GM23248 (cell line): ENCODE data around the gene HPGD. TPM values are rescaled to one million over a fixed set of nuclear protein-coding genes. Genes with fewer than 3 reads are reported as not detected.

Experiments
- DNase-seq: peaks from one replicate; pipeline ENCODE4 v3.0.0-alpha.2; 2015
- H2AFZ ChIP-seq: fragments of 200-600 bp; sonication (generic); 2 replicates; pipeline ENCODE4 v1.6.1; 2016; ENCODE audit warnings: antibody characterized with exemption
- H3F3A ChIP-seq: fragments of 200-600 bp; sonication (generic); 2 replicates; pipeline ENCODE4 v1.6.1; 2016; ENCODE audit warnings: mild to moderate bottlenecking, antibody characterized with exemption, mixed run types; ENCODE audit not compliant: insufficient read depth
- H3K27ac ChIP-seq: fragments of 200-600 bp; sonication (generic); 2 replicates; pipeline ENCODE4 v1.5.1; 2016; ENCODE audit warnings: mild to moderate bottlenecking
- H3K27me3 ChIP-seq: fragments of 200-600 bp; sonication (generic); replicated peaks from 2 replicates; pipeline ENCODE4 v1.6.1; 2016; ENCODE audit warnings: mild to moderate bottlenecking; ENCODE audit not compliant: insufficient read depth
- H3K36me3 ChIP-seq: fragments of 200-600 bp; sonication (generic); 2 replicates; pipeline ENCODE4 v1.6.1; 2016; ENCODE audit warnings: low read depth, mild to moderate bottlenecking
- H3K4me1 ChIP-seq: fragments of 200-600 bp; sonication (generic); 2 replicates; pipeline ENCODE4 v1.6.1; 2016; ENCODE audit warnings: mild to moderate bottlenecking; ENCODE audit not compliant: insufficient read depth
- H3K4me2 ChIP-seq: fragments of 200-600 bp; sonication (generic); one replicate; pipeline ENCODE4 v1.6.1; 2016; ENCODE audit warnings: mild to moderate bottlenecking; ENCODE audit not compliant: unreplicated experiment
- H3K4me3 ChIP-seq: fragments of 200-600 bp; sonication (generic); 2 replicates; pipeline ENCODE4 v1.5.1; 2016; ENCODE audit warnings: mild to moderate bottlenecking
- H3K79me2 ChIP-seq: fragments of 200-600 bp; sonication (generic); 2 replicates; pipeline ENCODE4 v1.6.1; 2016; ENCODE audit warnings: mild to moderate bottlenecking; ENCODE audit not compliant: insufficient read depth
- H3K9ac ChIP-seq: fragments of 200-600 bp; sonication (generic); 2 replicates; pipeline ENCODE4 v1.6.1; 2016; ENCODE audit warnings: mild to moderate bottlenecking
- H3K9me2 ChIP-seq: fragments of 200-600 bp; sonication (generic); 2 replicates; pipeline ENCODE4 v1.6.1; 2016; ENCODE audit warnings: mixed run types, mild to moderate bottlenecking, moderate library complexity; ENCODE audit not compliant: insufficient read depth
- H3K9me3 ChIP-seq: fragments of 200-600 bp; sonication (generic); one replicate; pipeline ENCODE4 v1.6.1; 2017; ENCODE audit warnings: low read depth
- H4K20me1 ChIP-seq: fragments of 200-600 bp; sonication (generic); 2 replicates; pipeline ENCODE4 v1.6.0; 2016; ENCODE audit not compliant: insufficient read depth
- EZH2 ChIP-seq: fragments of 200-600 bp; sonication (generic); IDR thresholded peaks from 2 replicates; pipeline ENCODE4 v1.6.1; 2018; ENCODE audit warnings: antibody characterized with exemption, mild to moderate bottlenecking; ENCODE audit not compliant: insufficient read depth, poor library complexity, severe bottlenecking
- EZH2phosphoT487 ChIP-seq: fragments of 200-600 bp; sonication (generic); IDR thresholded peaks from 2 replicates; pipeline ENCODE4 v1.6.1; 2018; ENCODE audit warnings: antibody characterized with exemption, moderate library complexity, mild to moderate bottlenecking, low read depth; ENCODE audit not compliant: insufficient read depth
- WGBS, 2 experiments: methylation state at CpG; one replicate each; pipeline ENCODE4 v1.1.6; 2015 to 2017; ENCODE audit warnings: low lambda C conversion rate in 2 of 2, low coverage in 1 of 2; ENCODE audit errors: missing lambda C conversion rate in 2 of 2; 5-methylcytosine and 5-hydroxymethylcytosine counted together
- in situ Hi-C: fragments of 300-500 bp; cut with MboI; formaldehyde crosslinking; loops from 2 replicates; pipeline ENCODE4 v1.15.0; 2020
- polyA plus RNA-seq: library from polyadenylated mRNA; unstranded; fragments of >200 nt; fragmentation: Nextera tagmentation; extraction: Ambion mirVana; gene quantifications from 2 replicates; pipeline ENCODE4 v1.2.1, GENCODE V29; 2016
- total RNA-seq: library from RNA; depleted of rRNA; stranded (reverse); fragments of >200 nt; shearing (Covaris generic); gene quantifications from 2 replicates; pipeline ENCODE4 v1.2.3, GENCODE V29; 2014

Gene HPGD
- total and polyA plus RNA-seq, 2 experiments from 2014 or later, result not detected

- no peak overlapping the region for H3K4me3 ChIP-seq
- no peaks in the 10 kb centered on the region for H3K36me3 ChIP-seq
- no peak for DNase-seq
- no peak overlapping the region for H2AFZ ChIP-seq
- H3K27me3 ChIP-seq, result 0 out of 2 replicates have a peak, but pooled peaks cover 8% of the 10 kb centered on the region
- no peak overlapping the region for H3K4me2 ChIP-seq
- H3K9me2 ChIP-seq, result no peaks in the 10 kb centered on the region
- no peaks in the 10 kb centered on the region for H3K9me3 ChIP-seq
- no peak overlapping the region for H3K27ac ChIP-seq
- no peaks in the 10 kb centered on the region for H3F3A ChIP-seq
- TF ChIP-seq EZH2 (no peak), EZH2phosphoT487 (no peak)
- 56 to 70% methylated on average over 3 of the region's 3 CpGs for WGBS, 2 experiments
- in situ Hi-C loops, result no loop called here
- H3K4me1 ChIP-seq, result no peaks in the 10 kb centered on the region
- no peak overlapping the region for H3K9ac ChIP-seq
- H3K79me2 ChIP-seq, result no peaks in the 10 kb centered on the region
- H4K20me1 ChIP-seq, result no peaks in the 10 kb centered on the region
These were observed 15.3 kb upstream of the HPGD start for GRCh38 chr4:174537634-174538033.

- Histone ChIP-seq H3K4me2 (no peak overlapping the region), H3K79me2 (no peaks in the 10 kb centered on the region), H3F3A (no peaks in the 10 kb centered on the region), H3K27me3 (peaks cover 25% of the 10 kb centered on the region), H3K27ac (no peak overlapping the region), H3K4me3 (no peak overlapping the region), H3K9me3 (no peaks in the 10 kb centered on the region), H2AFZ (no peak overlapping the region), H3K36me3 (no peaks in the 10 kb centered on the region), H3K9me2 (no peaks in the 10 kb centered on the region), H4K20me1 (no peaks in the 10 kb centered on the region), H3K9ac (no peak overlapping the region), H3K4me1 (no peaks in the 10 kb centered on the region)
- TF ChIP-seq EZH2phosphoT487, result no peak
- TF ChIP-seq EZH2, result no peak
- in situ Hi-C loops, result no loop called here
- no peak for DNase-seq
- WGBS, 2 experiments, result 67 to 69% methylated on average over 3 of the region's 3 CpGs
These were observed 12.2 kb upstream of the HPGD start for GRCh38 chr4:174534461-174534860.

- no peak for DNase-seq
- Histone ChIP-seq H3K36me3 (no peaks in the 10 kb centered on the region), H3K9ac (no peak overlapping the region), H3K9me3 (no peaks in the 10 kb centered on the region), H2AFZ (no peak overlapping the region), H3K4me3 (no peak overlapping the region), H4K20me1 (no peaks in the 10 kb centered on the region), H3K9me2 (no peaks in the 10 kb centered on the region), H3K4me1 (no peaks in the 10 kb centered on the region), H3K79me2 (no peaks in the 10 kb centered on the region), H3F3A (no peaks in the 10 kb centered on the region), H3K27me3 (peaks cover 41% of the 10 kb centered on the region), H3K27ac (no peak overlapping the region), H3K4me2 (no peak overlapping the region)
- TF ChIP-seq EZH2 (no peak), EZH2phosphoT487 (no peak)
- in situ Hi-C loops, result no loop called here
These were observed 10.2 kb upstream of the HPGD start for GRCh38 chr4:174532445-174532844.

DNA sequence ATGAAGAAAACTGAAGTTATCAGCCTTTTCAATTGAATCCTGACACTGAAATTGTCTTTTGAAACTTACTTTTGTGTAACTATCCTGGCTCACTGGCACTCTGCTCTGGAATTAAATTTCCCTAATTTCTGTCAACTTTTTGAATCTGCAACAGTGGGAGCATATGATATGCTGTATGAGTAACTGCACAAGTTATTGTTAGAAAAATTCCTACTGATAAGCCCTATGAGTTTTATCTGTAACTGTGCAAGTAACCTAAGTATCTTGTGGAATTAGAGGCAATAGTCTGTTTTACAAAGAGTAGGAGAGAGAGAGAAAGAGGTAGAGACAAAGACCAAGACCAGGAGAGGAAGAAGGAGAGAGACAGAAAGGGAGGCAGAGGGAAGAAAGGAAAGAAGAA is 9.2 kb upstream of the HPGD start:
- no peak for DNase-seq
- Histone ChIP-seq H3K36me3 (no peaks in the 10 kb centered on the region), H2AFZ (no peak overlapping the region), H3K4me2 (no peak overlapping the region), H3K9me3 (no peaks in the 10 kb centered on the region), H4K20me1 (no peaks in the 10 kb centered on the region), H3K9me2 (no peaks in the 10 kb centered on the region), H3K4me3 (no peak overlapping the region), H3K4me1 (no peaks in the 10 kb centered on the region), H3K27ac (no peak overlapping the region), H3F3A (no peaks in the 10 kb centered on the region), H3K79me2 (no peaks in the 10 kb centered on the region), H3K27me3 (peaks cover 50% of the 10 kb centered on the region), H3K9ac (no peak overlapping the region)
- TF ChIP-seq EZH2phosphoT487, result no peak
- no peak for TF ChIP-seq EZH2
- in situ Hi-C loops, result no loop called here

DNA sequence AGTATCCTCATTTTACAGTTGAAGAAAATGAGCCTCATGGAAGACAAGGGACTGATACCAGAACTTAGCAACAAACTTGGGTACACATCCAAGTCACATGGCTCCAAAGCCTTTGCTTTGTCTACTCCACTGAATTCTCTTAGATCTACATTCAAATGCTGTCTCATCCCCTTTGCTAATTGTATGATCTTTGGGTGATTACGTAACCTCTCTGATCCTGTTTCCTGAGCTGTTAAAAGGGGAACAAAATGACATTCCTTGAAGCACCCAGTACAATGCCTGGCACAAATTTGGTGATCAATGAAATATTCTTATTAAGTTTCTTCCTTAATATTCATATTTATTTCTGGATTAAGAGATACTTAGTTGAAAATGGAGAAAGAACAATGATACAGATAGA is 5.9 kb upstream of the HPGD start:
- in situ Hi-C loops, result no loop called here
- no peak overlapping the region for H3K4me2 ChIP-seq
- 78 to 96% methylated on average over 1 of the region's 1 CpG for WGBS, 2 experiments
- no peak overlapping the region for H3K4me3 ChIP-seq
- DNase-seq, result no peak
- H3F3A ChIP-seq, result no peaks in the 10 kb centered on the region
- H2AFZ ChIP-seq, result no peak overlapping the region
- no peak overlapping the region for H3K27ac ChIP-seq
- no peaks in the 10 kb centered on the region for H3K9me3 ChIP-seq
- peaks cover 75% of the 10 kb centered on the region for H3K27me3 ChIP-seq
- H4K20me1 ChIP-seq, result no peaks in the 10 kb centered on the region
- no peaks in the 10 kb centered on the region for H3K4me1 ChIP-seq
- H3K9me2 ChIP-seq, result no peaks in the 10 kb centered on the region
- H3K9ac ChIP-seq, result no peak overlapping the region
- H3K79me2 ChIP-seq, result no peaks in the 10 kb centered on the region
- TF ChIP-seq EZH2phosphoT487, result no peak
- TF ChIP-seq EZH2, result no peak
- H3K36me3 ChIP-seq, result no peaks in the 10 kb centered on the region
